Measurements from ENCODE around the gene DNAAF3.

Gene DNAAF3

DNA sequence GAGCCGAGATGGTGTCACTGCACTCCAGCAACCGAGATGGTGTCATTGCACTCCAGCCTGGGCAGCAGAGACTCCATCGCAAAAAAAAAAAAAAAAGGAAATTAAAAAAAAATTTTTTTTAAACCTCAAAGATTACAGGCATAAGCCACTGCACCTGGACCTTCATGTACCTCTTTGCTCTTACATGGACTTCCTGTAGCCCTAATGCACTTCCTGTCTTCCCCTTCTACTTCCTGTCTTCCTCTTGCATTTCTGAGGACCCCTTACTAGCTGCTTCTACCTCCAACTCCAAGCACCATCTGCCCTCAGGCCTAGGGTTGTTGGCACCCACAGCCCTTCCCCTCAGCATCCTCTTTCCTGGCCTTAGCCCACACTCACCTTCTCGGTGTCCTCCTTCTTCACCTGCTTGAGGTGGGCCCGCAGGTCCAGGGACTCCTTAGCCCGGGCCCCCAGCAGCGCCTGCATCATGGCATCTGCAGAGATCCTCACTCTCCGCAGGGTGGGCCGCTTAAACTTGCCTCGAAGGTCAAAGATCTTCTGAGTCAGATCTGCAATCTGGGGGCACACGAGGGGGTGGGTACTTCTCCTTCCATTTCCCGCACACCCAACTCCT lies 12.7 kb downstream of the DNAAF3 start:
- DNase-seq (ENCODE audit: low spot score) = no peak

DNA sequence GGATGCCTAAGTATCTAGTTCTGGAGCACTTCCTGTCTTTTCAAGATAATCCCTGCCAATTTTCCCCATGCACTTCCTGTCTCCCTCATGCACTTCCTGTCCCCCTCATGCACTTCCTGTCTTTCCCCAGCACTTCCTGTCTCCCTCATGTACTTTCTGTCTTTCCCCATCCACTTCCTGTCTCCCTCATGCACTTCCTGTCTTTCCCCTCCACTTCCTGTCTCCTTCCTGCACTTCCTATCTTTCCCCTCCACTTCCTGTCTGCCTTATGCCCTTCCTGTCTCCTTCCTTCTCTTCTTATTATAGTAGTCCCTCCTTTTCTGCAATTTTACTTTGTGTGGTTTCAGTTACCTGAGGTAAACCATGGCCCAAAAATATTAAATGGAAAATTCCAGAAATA lies 14.4 kb downstream of the DNAAF3 start:
- no peak for DNase-seq (ENCODE audit: low spot score)

DNA sequence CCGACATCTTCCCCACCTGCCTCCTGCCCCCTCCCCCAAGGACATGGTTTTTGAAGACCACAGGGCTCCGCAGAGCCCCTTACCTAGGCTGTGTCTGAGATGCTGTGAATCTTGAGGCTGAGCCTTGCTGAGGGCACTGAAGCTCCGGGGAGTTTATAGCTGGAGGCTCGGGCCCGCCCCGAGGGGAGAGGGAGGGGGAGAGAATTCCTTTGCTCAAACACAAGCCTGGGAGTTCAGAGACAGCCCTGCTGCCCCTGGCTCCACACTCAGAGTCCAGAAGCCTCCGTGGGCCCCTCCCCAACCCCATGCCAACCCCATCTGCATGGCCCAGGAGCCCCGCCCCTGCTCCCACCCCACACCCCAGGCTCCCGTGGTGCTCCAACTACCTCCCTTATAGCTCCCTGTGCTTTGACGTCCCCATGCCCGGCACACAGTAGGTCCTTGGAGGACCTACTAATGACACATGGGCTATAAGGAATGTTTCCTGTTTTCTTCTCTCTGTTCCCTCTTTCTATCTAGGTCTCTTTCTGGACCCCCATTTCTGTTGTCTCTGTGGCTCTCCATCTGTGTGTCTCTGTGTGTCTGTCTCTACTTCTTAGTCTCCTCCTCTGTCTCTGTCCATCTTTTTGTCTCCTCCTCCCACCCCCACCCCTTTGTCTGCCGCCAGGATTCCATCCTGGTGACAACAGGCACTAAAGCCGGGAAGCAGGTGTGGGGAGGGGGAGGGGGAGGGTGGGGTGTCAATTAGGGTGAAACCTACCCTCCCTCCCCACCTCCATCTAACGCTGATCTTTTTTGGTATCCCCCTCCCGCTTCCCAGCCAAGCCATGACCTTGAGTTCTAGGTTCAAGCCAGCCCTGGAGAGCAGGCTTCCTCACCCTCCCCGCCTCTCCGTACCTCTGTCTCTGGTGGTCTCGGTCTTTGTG lies 17.1 kb downstream of the DNAAF3 start, which contains the start of gene TNNT1:
TNNT1 (minus strand) TSS at position 129 of the 926 bp plus-strand sequence. CDS start 2,049 bp downstream, outside the sequence.
- DNase-seq (ENCODE audit: low spot score) = no peak

DNA sequence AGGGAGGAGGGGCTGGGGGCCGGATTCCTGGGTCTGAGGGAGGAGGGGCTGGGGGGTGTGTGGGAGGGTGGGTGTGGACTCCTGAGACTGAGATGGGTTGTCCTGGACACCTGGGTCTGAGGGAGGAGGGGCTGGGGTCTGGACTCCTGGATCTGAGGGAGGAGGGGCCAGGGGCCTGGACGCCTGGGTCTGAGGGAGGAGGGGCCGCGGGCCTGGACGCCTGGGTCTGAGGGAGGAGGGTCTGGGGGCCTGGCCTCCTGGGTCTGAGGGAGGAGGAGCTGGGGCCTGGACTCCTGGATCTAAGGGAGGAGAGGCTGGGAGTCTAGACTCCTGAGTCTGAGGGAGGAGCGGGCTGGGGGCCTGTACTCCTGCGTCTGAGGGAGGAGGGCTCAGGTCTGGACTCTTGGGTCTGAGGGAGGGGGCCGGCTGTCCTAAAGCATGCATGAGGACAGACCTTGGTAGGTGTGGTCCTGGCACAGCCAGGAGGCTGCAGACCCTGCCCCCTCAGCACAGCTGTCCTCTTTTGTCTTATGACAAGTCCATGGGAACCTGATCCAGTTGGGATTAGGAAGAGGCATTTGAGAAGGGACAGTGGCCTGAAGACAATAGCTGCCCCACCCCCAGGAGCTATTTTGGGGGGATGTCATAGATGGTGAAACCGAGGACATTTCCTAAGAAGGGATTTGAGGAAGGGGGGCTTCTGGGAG lies 18.7 kb downstream of the DNAAF3 start:
- DNase-seq (ENCODE audit: low spot score) = no peak

DNA sequence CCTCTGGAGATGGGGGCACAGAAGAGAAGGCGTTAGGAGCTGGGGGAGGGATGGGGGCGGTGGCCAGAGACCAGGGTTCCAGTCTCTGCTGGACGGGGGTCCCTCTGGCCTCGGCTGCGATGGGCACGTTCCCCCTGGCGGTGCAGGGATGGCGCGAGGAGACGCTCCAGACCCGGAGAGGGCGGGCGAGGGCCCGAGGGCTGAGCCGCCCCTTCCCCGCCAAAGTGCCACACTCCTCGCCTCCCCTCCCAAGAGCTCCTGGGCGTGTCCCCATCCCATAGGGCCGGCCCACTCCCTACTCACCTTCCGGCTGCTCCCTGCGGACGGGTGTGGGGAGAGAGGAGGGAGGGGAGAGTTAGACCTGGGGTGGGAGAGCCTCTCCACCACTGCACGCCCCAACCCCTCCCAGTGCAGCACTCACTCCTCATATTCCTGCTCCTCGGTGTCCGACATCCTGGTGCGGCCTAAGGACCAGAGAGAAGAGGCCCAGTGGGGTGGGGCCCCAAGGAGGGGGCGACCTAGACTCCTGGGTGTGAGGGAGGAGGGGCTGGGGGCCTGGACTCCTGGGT lies 19.6 kb downstream of the DNAAF3 start:
- peak; percentile 58 for DNase-seq (ENCODE audit: low spot score)

DNA sequence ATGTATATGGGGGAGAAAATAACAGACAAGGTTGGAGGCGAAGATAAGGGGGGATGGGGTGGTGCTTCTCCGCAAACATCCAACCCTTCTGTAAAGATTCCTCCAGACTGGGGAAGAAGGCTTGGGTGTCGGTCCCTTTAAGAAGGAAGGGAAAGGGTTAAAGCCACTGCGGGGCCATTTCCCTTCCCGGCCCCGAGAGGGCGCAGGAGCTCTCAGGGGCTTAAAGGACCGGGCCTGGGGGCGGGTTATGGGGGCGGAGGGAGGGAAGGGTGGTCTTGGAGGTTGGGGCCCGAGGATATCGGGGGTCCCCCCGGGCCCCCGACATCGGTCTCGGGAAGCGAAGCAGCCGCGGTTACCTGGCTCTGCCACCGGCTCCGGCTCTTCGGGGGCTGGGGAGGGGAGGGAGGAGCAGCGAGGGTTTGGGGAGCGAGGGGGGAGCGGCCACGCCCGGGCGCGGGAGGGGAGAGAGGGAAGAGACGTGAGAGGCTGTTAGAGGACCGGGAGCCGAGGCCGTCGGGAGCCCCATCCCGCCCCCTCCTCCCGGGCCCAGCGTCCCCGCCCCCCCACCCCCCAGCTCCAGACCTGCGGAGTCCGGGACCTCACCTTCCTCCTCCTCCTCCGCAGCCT lies 20.2 kb downstream of the DNAAF3 start:
- DNase-seq (ENCODE audit: low spot score) = peak; percentile 47

DNA sequence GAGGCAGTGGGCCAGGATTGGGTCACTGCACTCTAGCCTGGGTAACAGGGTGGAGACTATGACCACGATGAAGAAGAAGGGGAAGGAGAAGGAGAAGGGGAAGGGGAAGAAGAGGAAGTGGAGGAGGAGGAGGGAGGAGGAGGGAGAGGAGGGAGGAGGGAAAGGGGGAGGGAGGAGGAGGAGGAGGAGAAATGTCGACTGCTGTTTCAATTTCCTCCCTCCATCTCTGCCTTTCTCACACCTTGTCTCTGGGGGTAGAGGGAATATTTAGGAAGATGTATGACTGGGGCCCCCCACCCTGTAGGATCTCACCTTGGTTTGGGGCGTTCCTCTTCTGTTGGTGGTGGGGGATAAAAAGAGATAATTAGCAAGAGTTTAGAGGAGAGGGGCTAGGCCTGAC lies 21.2 kb downstream of the DNAAF3 start:
- DNase-seq (ENCODE audit: low spot score) = no peak

DNA sequence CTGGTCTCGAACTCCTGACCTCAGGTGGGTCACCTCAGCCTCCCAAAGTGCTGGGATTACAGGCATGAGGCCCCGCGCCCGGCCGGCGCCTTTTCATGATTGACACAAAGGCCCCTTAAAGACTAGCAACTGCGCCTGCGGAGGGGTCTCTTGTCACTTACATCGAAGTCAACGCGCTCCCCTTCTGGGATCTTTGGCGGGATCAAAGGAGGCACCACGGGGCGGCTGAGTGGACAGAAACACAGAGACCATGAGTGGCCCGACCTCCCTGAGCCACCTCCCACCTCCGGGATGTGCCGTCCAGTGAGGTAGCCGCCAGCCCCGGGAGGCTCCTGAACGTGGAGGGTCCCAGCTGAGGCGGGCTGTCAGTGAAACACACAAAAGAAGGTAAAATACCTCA lies 24.7 kb downstream of the DNAAF3 start:
- DNase-seq (ENCODE audit: low spot score) = no peak

DNA sequence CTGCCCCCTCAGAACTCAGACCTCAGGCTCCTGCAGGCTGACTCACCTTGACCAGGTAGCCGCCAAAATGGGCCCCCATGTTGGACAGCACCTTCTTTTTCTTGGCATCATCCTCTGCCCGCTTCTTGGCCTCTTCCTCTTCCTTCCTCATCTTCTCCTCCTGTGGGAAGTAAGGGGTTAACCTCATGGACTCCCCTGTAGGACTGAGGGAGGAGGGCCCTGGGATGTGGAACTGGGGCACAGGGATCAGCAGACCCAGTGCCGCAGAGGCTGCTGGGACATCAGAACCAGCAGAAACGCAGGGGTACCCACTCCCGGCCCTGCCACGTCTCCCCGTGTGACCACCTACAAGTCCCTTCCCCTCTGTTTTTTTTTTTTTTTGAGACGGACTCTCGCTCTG lies 28.5 kb downstream of the DNAAF3 start:
- DNase-seq (ENCODE audit: low spot score) = no peak

DNA sequence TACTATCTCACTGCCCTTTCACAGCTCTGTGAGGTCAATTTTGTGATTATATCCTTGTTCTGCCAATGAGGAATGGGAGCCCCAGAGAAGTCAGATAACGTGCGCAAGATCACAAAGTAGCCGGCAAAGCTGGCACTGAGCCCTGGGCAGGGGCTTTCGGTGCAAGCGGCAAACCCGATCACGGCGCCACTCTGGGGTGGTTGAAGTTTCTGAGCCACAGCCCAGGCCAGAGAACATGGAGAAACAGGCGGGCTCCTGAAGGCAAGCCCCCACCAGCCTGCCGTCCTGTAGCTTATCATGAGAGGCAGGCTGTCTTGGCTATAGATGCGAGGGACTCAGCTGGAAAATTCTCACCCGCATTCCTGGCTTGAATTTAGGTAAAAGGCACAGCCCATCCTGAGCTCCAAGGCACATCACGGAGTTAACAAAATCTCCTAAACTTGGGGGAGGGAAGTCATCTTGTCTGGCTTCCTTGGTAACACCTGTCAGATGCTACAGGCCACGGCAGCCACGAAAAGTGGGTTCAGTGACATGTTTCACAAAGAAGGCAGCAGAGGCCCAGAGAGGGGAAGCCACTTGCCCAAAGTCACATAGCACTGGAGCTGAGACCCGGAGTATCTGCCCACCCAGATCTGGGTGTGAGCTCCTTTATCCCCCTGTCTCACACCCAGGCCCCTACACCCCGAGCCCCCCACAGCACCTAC lies 29.9 kb downstream of the DNAAF3 start:
- no peak for DNase-seq (ENCODE audit: low spot score)

DNA sequence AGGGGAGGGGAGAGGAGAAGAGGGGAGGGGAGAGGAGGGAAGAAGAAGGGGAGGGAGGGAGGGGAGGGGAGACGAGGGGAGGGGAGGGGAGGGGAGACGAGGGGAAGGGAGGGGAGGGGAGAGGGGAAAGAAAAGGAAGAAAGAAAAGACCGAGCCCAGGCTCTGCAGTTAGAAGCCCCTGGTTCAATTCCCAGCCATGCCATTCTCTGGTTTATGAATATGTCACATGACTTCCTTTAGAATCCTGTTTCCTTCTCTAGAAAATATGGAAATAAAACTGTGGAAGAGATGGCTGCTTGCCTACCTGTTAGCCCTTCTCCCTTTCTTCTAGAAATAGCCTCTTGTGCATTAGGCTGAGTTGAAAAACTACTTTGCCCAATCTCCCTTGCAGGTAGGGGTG lies 31.7 kb downstream of the DNAAF3 start:
- DNase-seq (ENCODE audit: low spot score) = no peak

DNA sequence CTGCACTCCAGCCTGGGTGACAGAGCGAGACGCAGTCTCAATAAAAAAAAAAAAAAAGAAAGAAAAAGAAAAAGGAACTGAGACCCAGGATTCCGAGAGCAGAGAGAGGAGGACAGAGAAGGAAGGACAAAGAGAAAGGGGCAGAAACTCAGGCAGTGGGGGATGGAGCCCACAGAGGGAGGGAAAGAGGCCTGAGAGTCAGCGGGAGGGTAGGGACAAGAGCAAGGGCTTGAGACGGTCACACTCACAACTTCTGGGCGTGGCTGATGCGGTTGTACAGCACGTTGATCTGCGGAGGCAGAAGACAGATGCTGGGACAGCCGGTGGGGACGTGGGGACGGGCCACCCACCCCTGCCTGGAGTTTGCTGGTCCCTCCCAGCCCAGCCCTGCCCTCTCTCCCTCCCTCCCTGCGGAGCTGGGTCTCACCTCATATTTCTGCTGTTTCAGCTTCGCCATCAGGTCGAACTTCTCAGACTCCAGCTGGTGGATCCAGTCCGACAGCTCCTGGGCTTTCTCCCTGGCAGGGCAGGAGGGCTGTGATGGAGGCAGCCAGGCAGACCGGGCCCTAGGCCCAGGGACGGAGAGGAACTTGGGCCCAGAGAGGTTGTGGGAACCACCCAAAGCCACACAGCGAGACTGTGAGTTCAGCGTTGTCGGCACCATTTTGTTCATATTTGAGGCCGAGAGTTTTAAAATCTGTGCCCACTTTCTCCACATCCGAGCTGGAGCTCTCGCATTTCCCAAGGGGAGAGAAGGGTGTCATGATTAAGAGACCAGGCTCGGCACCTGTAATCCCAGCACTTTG lies 32.6 kb downstream of the DNAAF3 start:
- DNase-seq (ENCODE audit: low spot score) = no peak

DNA sequence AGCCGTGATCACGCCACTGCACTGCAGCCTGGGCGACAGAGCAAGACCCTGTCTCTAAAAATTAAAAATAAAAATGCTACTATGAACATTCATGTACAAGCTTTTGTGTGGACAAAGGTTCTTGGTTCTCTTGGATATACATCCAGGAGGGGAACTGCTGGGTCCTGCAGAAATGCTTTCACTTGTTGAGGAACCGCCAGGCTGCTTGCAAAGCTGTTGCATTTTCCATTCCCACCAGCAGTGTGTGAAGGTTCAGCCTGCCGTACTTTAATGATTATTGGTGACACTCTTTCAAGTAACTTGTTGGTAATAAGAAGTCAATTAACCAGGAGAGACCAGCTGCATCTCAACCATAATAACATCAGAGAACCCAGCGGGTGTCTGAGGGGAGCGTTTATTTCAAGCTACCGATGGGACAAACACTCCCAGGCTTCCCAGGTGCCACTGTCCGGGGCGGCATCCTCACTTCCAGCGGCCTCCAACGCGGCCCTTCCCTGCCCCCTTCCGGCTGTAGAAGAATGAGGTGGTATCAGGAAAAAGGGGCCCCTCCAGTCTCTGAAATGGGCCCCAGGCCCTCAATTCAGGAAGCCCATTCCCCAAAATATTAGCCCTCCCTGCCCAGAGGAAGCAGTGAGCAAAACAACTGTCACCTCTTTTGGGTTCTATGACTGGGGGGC lies 33.8 kb downstream of the DNAAF3 start:
- no peak for DNase-seq (ENCODE audit: low spot score)

DNA sequence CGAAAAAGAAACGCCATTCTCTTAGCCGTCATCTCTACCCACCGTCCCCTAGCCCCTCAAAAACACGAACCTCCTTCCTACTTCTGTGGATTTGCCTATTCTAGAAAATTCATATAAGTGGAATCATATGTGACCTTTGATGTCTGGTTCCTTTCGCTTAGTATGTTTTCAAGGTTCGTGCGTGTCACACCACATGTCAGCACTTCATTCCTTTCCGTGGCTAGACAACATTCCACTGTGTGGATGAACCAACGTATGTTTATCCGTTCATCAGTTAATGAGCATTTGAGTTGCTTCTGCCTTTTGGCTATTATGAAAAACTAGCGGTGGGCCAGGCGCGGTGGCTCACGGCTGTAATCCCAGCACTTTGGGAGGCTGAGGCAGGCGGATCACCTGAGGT lies 35.0 kb downstream of the DNAAF3 start:
- no peak for DNase-seq (ENCODE audit: low spot score)

DNA sequence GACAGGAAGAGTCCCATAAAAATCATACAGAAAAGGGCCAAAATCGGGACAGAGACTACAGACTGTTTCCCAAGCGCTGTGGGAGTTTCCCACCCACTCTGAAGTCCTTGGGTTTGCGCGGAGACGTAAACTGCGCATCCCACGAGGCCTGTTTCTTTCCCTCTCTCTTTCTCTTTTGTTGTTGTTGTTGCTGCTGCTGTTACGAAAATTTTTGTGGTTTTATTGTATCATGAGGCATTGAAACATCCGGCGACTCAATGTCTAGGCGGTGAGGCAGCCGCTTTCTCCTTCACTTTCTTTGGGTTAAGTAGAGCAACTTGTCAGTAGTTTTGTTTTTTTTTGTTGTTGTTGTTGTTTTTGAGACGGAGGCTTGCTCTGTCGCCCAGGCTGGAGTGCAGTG lies 47.4 kb downstream of the DNAAF3 start:
- no peak for DNase-seq (ENCODE audit: low spot score)

DNA sequence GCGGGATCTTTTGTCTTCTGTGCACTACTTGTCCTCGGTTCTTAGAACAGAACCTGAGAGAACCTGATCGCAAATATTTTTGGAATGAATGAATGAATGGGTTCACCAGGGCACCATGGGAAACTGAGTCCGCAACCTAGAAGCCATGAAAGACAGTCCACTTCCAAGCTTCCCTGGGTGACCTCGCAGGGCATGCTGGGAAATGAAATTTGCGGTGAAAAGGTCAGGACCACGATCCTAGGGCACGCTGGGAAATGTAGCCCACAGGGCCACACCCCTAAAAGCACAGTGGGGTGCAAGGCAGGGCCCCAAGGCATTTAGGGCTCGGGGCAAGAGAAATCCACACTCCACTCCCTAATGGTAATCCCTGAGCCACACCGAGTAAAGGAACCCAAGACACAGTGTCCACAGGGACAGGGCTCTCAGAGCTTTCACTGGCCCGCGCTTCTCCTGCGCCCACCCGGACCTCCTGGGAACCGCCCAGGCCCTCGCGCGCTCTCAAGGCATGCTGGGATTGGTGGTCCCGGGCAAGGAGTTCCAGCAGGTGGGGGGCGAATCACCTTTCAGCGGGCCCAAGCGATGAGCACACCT lies 47.9 kb downstream of the DNAAF3 start:
- no peak for DNase-seq (ENCODE audit: low spot score)

DNA sequence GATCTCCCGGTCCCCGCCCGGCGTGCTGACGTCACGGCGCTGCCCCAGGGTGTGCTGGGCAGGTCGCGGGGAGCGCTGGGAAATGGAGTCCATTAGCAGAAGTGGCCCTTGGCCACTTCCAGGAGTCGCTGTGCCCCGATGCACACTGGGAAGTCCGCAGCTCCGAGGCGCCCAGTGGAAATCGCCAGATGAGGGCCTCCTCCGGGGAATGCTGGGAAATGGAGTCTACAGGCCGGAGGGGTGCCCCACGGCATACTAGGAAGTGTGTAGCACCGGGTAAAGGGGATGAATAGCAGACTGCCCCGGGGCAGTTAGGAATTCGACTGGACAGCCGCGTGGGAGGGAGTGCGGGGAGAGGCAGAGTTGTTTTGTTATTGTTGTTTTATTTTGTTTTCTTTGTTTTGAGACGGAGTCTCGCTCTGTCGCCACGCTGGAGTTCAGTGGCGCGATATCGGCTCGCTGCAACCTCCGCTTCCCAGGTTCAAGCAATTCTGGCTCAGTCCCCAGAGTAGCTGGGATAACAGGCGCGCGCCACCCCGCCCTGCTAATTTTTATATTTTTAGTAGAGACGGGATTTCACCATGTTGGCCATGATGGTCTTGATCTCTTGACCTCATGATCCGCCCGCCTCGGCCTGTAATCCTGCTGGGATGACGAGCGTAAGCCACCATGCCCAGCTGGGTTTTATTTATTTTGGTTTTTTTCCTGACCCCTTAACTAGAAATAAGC lies 48.6 kb downstream of the DNAAF3 start:
- DNase-seq (ENCODE audit: low spot score) = peak; percentile 99

DNA sequence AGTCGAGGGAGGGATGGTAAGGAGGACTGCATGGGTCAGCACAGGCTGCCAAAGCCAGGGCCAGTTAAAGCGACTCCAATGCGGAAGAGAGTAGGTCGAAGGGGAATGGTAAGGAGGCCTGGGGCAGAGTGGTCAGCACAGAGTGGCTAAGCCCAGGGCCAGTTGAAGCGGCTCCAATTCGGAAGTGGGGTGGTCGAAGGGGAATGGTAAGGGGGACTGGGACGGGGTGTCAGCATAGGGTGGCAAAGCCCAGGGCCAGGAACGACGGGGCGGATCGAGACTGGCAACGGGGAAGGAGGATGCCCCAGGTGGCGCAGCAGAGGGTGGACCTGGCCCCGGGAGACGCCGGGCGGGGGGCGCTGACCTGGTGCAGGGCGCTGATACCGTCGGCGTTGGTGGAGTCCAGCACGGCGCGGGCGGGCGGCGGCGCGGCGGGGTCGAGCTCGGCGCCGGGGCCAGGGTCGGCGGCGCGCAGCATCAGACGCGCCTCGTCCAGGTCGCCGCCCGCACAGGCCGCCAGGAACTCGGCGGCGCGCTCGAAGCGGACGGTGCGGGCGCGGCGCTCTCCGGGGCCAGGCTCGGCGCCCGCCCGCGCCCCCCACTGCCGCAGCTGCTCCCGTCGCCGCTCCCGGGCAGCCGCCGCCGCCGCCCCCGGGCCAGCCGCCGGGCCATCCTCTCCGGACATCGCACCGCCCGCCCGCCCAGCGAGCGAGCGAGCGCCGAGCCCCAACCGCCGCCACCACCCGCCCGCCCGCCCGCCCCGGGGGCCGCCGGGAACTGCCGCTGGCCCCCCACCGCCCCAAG lies 49.4 kb downstream of the DNAAF3 start, which contains the start of gene PPP1R12C:
PPP1R12C (minus strand) TSS at position 779 of the 804 bp plus-strand sequence; CDS start at position 685, 94 bp downstream.
- no peak for DNase-seq (ENCODE audit: low spot score)
